DLD1 (cell line): Measurements from ENCODE around the gene METTL3.
"Not testable (repeated sequence)": the region's sequence is repeated elsewhere in the genome, so short reads cannot be mapped to it uniquely, and the experiment has no call there.

ENCODE experiments used
- in situ Hi-C: cut with HindIII; loops from 2 replicates; pipeline ENCODE4 v1.10.0; 2017; ENCODE audit warnings: low sequenced_read_pairs

Gene METTL3

DNA sequence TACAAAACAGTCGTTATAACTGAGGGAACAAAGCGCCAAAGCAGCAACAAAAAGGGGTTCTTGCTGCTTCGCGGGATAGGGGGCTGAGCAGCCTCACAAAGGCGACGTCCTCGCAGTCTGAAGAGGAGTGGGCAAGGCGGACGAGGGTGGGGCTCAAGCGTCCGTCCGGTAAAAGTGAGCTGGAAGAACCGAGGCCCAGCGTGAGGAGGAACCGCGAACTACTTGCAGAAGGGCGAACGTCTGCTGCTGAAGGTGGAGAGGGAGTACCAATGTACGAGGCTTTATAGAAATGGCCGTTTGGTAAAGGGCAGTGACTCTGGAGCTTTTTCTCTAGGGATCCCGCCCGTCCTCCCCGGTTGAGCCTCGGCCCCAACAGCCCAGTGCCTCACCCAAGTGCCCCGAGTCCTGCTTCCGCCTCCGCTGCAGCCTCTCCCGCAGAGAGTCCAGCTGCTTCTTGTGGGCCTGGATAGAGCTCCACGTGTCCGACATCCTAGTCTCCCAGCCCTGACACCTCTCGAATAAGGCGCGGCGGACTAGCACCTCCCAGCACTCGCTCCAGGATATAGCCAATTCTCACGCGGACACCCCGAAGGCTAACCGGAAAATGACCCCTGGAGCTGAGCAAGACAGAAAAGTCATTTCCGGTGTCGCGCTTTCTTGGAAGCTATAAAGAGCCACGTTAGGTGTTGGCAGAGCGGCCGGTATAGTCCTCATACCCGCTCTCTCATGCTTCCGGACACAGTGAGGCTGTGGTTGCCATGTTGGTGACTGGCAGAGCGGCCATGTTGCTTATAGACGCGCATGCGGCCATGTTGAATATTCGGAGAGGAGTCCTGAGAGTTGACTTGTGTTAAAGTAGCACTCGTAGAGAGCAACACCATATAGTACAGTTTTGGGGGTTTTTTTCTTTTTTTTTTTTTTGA lies at the start of gene METTL3:
Gene METTL3 (minus strand): TSS at position 606 of the 923 bp plus-strand sequence. CDS start 117 bp downstream, at position 489.
- in situ Hi-C loops = no loop called here

DNA sequence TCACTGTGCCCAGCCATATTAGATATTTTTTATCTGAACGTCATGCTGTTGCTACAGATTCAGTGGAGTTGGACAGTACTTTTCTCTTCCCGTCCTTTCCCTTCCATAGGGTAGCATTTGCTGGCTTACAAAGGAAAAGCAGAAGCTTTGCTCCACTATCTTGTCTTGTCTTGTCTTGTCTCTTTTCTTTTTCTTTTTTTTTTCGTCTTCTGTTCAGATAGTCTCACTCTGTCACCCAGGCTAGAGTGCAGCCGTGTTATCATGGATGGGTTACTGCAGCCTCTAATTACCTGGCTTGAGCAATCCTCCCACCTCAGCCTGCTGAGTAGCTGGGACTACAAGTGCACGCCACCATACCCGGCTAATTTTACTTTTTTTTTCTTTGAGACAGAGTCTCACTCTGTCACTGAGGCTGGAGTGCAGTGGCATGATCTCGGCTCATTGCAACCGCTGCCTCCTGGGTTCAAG lies 47.6 kb upstream of the METTL3 start:
- in situ Hi-C loops = no loop called here

DNA sequence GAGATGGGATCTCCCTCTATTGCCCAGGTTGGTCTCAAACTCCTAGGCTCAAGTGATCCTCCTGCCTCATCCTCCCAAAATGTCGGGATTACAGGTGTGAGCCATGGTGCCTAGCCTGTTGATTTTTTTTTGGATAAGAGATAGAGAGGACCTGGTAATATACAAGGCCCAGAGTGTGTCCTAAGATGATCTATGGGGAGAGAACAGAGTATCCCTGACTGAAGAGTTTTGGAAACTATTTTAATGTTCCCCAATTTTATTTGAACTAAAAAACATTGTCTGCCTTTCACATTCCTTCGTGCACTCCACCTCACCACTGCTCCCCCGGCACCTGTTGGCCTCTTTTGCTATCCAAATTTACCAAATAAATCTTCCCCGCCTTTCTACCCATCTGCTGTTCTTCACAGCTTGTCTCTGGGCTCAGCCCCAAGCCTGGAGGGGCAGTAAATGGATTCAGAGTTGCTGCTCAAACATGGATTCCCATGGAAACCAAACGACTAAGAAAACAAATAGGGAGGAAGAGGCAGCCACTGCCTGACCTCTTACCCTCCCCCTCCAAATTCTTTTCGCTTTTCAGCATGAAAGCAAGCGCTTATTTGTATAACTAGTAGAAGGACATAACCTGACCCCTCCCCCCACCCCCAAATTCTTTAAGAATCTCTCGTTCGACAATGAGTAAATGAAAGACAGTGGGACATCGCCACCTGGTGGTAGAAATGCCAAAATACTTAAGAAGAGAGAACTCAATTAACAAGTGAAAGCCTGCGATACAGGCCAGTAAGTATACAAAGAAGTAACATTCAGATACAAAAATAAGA lies 46.2 kb upstream of the METTL3 start:
- in situ Hi-C loops = no loop called here

DNA sequence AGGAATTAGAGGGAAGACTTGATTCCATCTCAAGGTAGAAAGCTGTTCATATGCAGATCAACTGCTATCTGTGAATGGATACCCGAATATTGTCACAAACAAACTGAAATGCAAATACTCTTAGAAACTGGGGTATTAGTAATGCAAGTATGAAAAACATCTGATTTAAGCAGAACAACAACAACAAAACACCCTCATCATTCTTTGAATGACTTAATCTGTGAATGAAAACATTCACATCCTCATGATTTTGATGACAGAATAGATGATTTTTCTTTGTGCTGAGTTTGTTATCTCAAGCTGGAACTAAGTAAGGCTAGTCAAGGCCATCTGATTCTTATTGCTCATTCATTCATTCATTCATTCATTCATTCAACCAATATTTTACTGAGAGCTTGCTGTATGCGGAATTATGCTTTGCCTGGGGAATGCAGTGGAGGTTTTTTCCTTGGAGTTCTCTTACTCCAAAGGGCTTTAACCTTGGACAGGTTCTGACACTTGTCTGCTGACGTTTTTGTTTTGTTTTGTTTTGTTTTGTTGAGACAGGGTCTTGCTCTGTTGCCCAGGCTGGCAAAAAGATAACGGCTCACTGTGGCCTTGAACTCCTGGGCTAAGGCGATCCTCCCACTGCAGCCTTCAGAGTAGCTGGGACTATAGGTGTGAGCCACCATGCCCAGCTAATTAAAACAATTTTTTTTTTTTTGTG lies 45.4 kb upstream of the METTL3 start:
- in situ Hi-C loops = no loop called here

DNA sequence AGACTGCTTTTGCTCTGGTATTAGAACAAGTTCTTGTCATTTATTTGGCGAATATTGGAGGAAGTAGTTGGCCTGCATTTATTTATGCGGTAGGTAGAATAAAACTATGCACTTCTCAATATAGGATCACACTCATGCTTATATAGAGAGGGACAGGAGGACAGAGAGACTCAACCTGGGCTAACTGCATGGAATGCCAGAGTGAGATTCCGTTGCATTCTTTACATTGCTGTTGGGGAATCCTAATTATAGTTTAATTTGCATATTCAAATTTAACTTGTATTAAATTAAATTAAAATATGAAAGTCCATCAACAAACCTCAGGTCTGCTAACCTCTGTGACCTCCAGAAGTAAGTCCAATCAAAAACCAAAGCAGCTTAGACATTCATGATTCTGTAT lies 42.1 kb upstream of the METTL3 start:
- in situ Hi-C loops = no loop called here

DNA sequence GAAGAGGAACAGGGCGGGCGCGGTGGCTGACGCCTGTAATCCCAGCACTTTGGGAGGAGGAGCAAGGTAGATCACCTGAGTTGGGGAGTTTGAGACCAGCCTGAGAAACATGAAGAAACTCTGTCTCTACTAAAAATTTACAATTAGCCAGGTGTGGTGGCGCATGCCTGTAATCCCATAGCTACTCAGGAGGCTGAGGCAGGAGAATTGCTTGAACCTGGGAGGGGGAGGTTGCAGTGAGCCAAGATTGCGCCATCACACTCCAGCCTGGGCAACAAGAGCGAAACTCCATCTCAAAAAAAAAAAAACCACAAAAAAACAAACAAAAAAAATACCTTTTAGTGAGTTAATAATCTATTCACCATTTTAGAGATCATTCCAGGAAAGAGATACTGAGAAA lies 33.4 kb upstream of the METTL3 start:
- in situ Hi-C loops = not testable (repeated sequence)

DNA sequence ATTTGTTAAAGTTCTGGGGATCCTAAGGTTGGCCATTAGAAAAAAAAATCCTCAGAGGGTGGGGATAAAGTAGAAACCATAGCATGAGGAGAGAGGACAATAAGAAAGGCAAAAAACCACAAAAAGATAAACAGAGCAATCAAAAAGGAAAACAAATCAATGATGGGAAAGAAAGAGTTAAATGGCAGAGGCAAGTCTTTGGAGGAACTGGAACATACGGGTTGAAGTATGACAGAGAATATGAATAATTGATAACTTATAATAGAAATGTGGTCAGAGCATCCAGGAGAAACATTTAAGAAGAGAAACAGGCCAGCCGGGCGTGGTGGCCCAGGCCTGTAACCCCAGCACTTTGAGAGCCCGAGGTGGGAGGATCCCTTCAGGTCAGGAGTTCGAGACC lies 32.8 kb upstream of the METTL3 start:
- in situ Hi-C loops = no loop called here

DNA sequence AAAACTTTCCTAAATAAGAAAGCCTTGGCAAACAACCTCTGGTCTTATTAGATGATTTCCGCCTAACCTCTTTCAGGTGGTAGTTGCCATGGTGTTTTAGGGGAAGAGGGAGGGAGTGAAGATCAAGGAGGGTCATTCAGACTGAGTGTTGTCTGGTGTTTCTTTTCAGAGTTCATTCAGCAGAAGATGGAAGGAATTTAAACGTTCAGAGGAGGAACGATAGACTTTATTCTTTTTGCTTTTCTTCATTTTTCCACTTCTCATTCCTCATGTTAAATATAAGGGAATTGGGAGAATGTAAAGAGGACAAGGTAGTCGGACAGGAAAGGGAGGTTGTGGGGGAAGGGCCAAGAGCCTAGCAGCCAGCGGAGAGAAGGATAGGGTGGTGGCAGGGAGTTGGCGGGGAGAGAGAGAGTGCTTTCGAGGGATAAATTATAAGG lies 32.4 kb upstream of the METTL3 start:
- in situ Hi-C loops = no loop called here

DNA sequence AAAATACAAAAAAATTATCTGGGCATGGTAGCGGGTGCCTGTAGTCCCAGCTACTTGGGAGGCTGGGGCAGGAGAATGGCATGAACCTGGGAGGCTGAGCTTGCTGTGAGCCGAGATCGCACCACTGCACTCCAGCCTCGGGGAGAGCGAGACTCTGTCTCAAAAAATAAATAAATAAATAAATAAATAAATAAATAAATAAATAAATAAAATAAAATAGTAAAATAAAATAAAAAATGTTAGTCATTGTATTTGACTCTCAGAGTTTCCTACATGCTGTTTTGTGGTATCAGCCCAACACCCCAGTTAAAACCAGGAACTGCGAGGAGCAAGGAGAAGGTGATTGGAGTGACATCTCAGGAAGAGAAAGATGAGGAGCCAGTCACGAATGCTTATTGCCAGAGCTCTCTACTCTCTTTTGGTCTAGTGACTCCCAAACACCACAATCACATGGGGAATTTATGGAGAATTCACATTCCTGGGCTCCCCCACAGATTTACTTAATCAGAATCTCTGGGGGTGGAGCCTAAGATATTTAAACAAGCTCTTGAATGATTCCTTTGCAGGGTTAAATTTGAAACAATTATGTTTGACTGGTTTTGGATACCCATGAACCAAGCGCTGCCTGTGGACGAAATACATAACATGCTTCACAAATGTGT lies 30.4 kb upstream of the METTL3 start:
- in situ Hi-C loops = no loop called here

DNA sequence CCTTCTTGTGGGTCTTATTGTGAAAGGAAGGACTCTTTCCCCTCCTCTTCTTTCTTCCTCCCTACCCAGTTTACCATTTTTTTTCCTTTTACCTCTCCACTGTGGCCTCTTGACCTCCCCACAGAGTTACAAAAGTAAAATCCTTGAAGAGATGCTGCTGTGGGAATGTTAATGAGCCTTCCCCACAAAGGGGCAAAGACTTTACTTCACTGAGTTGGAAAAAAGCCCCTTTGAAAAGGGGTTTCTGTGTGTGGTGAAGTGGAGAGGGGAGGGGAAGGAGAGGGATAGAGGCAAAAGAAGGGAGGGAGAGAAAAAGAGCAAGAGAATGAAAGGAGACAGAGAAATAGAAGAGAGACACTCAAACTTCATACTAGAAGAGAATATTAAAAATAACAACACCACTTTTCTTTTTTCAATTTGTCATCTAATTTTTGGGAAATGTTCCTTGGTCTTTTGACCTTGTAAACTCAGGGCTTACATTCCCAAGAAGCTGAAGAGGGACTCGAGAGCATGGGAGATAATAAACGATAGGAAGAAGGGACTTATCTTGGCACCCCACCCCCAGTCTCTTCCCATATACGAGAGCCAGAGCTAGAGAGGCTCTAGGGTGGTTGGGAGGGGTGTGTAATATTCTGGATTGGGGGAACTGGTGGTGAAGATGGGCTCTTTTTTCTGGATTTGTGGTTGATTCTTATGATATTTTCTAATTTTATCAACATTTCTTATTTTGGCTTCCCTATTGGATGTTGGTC lies 28.2 kb upstream of the METTL3 start:
- in situ Hi-C loops = no loop called here

DNA sequence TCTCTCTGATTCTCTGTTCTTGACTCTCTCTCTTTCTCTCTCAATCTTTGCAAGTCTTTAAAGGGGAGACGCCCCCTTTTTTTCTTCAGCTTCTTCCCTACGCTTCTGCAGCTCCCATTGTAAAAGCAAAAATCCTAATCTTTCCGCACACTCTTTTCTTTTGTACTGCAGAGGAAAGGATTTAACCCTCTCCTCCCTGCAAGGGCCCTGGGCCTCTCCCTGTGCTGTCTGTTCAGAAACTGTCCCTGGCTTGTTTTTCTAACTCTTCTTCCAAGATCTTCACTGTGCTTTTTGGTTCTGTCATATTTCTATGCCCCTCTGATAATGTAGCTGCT lies 25.9 kb upstream of the METTL3 start:
- in situ Hi-C loops = no loop called here

DNA sequence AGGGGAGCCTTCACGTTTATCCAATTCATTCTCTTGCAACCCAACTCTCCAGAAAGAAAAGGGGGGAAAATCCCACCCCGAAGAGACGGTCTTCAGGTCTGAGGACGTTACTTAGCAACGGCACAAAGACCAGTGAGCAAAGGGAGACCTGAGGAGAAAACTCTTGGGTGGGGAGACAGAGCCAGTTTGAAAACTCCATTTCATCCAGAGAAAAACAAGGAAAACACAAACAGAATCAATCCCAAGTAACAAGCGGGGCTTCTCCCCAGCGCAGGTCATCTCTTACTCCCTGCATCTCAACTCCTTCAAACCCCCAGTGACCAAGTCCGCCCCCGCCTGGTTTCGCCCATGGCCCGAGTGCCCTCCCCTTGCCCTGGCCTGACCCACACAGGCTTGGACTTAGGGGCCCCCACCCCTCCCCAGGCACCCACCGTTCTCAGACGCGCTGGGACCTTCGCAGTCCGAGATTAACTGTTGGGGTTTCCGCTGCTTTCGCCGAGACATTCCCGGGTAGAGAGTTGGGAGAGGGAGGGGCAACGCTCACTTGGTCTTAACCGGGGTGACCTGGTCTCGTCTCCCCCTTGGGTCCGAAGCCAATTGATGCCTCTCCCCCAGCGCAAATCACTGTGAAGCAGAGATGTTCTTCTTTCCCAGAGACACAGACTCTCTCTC lies 25.4 kb upstream of the METTL3 start:
- in situ Hi-C loops = no loop called here

DNA sequence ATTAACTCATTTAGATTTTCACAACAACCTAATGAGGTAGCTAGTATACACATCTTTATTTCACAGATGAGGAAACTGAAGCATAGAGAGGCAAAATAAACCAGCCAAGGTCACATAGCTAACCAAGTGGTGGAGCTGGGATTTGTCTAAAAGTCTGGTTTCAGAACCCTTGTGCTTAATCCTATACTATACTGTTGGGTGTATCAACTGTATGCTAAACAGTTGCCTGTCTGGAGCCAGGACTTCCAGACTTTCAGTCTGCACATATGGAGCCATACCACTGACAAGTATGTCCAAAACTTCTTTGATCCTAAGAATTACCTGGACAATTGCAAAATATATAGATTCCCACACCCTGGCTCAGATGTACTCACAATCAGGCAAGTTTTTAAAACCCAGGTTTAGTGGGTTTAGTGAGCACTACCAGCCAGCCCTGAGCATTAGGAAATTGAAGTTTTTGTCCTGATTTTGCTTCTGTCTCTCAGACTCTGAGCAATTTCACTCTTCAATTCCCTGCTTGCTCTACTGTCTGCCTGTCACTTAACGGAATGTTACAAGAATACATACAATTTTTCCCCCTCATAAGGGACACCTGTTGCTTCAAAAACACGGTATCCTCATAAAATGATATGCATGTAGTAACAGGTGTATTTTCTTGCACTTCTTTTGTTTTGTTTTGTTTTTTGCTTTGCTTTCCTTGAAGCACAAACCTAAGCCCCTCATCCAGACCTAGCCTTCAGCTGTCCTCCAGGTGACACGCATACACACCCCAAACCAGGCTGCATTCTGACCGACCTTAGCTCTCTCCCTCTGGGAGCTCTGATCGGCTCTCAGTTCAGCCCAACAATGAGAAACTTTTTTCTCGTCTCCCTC lies 24.6 kb upstream of the METTL3 start:
- in situ Hi-C loops = no loop called here

DNA sequence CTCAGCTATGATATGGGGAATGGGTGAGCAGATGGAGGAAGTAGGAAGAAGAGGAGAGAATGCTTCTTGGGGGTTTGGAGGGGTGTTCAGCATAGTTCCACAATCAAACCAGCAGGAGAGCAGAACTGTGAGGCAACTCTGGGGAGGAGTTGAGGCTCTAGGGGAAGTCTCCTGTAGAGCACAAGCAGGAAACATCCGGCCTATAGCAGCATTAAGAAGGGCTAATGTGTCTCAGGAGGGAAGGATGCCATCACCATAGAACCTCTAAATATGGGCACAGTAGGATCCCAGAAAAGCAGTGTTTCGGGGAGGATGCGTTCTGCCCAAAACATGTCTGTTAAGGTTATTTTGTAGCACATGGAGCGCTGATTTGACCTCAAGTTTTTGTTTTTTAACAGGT lies 23.4 kb upstream of the METTL3 start:
- in situ Hi-C loops = no loop called here

DNA sequence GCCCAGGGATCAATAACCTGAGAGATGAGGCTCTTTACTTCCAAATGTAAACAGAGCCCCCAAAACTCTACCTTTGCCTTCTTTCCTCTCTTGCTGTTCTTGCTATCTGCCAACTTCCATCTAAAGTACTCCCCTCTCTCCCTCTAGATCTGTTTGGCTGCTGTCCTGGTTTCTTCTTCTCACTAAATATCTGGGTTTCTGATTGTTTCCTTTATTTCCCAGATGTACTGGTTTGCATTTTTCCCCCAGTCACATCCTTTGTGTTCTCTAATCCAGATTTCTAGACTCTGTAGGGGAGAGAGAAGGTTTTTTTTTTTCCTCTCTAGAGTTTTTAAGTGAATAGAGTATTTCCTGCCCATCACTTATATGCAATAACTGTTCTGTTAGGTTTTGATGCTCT lies 22.2 kb upstream of the METTL3 start:
- in situ Hi-C loops = no loop called here

DNA sequence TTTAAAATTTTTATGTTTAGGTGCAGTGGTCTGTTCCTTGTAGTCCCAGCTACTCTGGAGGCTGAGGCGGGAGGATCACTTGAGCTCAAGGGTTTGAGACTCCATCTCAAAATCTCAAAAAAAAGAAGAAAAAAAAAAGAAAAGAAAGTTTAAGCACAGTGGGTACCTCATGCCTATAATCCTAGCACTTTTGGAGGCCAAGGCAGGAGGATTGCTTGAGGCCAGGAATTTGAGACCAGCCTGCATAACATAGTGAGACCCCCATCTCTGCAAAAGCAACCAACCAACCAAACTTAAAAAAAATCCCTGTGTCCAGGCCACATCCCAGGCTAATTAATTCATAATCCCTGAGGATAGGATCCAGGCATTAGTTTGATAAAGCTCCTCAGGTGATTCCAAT lies 18.4 kb upstream of the METTL3 start:
- in situ Hi-C loops = no loop called here

DNA sequence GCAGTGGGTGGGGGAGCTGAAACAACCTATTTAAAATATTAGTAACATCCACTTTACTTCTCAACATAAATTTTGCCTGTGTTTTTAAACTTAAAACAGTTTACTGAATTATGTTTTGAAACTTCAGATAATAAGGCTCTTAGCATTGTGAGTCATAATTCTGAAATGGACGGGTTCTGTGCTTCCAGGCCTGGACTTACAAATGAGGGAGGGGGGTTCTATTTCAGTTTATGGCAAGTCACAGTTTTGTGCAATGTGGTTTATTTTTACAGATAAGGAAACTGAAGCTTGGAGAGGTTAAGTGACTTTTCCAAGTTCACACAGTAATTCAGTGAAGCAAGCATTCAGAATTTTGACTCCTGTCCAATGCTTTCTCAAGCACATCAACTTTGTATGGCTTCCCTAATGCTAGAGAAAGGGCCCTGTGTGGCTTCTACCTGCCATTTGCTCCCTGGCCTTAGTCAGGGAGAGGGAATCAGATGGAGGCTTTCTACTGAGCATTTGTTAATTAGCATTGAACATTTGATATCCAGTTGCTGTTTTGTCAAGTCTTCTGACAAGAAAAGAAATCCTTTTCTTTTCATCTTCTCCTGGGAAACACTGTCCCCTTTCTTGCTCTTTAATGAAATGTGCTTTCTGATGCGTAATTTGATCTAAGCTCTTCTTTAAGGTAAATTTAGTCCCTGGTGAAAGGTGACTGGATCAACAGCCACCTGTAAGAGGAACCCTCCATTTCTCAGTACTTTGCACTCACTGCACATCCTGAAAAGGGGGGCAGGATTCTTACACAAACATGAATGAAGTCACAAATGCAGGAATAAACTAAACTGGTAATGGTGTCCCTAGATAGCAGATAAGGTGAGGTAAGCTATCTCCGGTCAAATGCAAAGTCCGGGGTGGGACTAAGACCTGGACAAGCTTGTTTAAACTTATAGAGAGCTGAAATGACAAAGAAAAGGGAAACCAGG lies 17.5 kb upstream of the METTL3 start:
- in situ Hi-C loops = no loop called here
